HG02885 (cell line): ENCODE measurements around the gene ANKRD29.

ENCODE experiments used
- ATAC-seq: cut with Tn5 transposase; IDR thresholded peaks from one replicate; pipeline ENCODE4 v1.9.1; 2021; ENCODE audit warnings: mild to moderate bottlenecking; ENCODE audit not compliant: unreplicated experiment, poor library complexity

The ANKRD29 gene, protein sequence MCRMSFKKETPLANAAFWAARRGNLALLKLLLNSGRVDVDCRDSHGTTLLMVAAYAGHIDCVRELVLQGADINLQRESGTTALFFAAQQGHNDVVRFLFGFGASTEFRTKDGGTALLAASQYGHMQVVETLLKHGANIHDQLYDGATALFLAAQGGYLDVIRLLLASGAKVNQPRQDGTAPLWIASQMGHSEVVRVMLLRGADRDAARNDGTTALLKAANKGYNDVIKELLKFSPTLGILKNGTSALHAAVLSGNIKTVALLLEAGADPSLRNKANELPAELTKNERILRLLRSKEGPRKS

GRCh38 chr18:23662309-23663263, at the start of gene ANKRD29:
ANKRD29 (minus strand) TSS chr18:23662911; CDS start chr18:23662730, 181 bp downstream.
- ATAC-seq: peak; percentile 59

GRCh38 chr18:23712445-23712844, 49.7 kb upstream of the ANKRD29 start:
- no peak for ATAC-seq

DNA sequence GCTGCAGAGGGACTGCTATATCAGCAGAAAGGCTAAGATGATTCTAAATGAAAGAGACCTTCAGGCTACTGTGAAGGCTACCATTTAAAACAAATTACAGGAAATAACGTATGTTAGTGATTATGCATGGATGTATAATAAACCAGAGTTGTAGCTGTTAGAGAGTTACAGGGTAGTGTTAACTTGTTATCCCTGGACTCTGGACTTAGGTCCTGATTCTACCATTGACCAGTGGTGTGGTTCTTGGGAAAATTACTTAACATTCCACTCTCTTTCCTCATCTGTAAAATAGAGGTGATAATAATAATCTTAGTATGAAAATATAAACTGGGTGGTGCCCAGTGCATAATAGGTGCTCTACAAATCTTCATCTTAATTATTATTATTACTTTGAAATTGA, 48.7 kb upstream of the ANKRD29 start:
- no peak for ATAC-seq

- no peak for ATAC-seq
Observed at GRCh38 chr18:23710946-23711345, 48.2 kb upstream of the ANKRD29 start.

DNA sequence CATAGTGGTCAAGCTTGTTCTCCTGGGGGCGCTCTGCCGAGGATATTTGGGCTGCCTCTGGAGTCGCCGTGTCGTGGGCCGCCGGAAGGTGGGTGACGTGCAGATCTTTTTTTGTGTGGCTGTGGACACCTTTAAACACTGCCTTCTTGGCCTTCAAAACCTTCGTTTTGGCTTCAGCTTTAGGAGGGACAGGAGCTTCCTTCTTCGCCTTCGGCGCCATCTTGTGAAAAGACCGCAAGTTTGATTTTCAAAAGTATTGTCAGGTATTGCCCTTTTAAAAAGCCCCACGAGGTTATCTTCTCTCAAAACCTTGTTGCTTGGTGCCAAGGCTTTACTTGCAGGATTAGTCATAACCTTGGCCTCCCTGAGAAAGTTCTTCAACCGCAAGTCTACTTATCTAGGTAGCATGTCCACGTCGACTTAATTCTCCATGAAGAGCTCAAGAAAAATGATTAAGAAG, 47.4 kb upstream of the ANKRD29 start:
- no peak for ATAC-seq

DNA sequence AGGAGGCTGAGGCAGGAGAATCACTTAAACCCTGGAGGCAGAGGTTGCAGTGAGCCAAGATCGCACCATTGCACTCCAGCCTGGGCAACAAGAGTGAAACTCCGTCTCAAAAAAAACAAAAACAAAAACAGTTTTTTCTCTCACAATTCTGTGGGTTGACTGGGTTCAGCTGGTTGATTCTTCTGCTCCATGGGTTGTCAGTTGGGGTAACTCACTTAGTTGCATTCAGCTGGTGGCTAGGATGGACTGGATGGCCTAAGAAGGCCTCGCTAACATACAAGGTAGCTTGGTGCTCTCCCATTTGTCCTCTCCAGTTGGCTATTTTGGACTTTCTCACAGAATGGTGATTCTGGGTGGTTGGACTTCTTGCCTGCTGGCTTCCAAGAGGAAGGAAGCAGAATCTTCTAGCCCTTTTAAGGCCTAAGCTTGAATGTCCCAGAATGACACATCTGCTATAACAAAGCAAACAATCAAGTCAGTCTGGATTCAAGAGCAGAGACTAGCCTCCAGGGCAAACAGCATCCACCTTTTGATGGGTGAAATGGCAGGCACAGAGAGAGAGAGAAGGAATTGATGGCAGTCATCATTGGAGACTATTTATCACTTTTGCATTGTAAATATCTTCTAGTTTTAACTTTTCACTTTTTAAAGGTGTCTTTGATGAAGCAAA, 44.4 kb upstream of the ANKRD29 start:
- ATAC-seq: no peak

DNA sequence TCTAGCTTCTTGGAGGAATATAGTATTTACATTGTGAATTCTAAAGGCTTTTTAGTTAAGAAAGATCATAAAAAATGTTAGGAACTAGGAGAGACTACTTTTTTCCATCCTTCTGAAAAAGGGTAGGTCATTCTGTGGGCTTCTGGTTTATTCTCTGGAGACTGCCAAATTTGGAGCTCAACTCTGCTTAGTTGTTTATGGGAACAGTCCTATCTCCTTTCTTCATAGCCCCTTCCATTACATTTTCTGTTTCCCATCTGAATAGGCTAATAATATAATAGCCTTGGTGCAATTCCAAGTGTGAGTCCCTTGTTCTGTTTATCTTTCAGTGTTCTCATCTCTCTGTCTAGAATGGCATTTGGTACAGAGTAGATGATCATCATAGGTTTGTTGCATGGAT, 42.1 kb upstream of the ANKRD29 start:
- ATAC-seq: no peak

DNA sequence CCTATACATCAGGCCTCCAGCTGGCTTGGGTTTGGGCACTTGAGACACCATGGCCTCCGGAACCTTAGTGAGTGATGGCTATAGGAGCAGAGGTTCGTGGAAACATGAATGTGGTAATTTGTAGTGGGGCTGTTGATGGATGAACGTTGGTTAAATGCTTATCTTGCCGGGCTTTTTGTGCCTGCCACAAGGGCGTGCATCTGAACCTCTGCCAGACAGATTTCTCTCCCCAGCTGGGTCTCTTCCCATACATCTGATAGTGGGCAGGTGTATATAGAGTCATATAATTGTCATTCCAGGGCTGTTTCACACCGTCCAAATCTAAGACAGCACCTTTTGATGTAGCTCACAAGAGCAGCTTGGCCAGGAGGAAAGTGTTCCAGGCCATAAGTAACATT, 41.3 kb upstream of the ANKRD29 start:
- ATAC-seq: no peak

DNA sequence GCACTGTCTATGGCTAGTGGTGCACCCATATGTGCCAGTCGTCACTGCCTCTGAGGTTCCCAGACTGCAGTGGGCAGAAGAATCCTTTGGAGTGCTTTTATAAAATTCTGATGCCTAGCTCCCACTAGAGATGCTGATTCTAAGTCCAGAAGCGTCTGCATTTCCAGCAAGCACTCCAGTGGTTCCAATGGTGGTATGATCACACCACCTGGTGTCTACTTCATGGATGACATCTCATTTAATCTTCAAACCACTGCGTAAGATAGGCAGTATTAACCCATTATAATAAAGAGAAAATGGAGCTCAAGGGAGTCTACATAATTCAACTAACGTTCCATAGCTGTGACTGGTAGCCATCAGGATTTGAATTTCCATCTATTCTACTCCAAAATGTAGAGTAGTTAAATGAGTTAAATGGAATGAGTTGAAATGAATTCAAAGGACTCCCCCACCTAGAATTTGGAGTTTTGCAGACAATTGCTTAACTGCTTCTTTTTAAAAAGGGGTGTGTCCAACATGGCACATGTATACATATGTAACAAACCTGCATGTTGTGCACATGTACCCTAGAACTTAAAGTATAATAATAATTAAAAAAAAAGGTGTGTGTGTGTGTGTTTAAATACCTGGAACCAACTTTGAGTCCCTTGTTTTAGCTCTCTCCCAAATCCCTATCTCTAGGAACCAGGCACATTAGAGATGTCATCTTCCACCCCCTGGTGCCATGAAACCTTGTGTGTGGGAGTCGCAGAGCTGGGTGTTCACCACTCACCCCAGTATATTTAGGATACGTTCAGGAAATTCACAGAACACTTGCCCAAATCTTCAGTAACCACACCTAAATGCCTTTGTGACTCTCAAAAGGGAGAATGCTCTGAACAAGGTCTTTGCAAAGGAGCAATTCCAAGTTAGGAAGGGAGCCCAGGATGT, 40.6 kb upstream of the ANKRD29 start:
- no peak for ATAC-seq

- ATAC-seq: no peak
Observed at GRCh38 chr18:23702606-23703005, 39.9 kb upstream of the ANKRD29 start.

DNA sequence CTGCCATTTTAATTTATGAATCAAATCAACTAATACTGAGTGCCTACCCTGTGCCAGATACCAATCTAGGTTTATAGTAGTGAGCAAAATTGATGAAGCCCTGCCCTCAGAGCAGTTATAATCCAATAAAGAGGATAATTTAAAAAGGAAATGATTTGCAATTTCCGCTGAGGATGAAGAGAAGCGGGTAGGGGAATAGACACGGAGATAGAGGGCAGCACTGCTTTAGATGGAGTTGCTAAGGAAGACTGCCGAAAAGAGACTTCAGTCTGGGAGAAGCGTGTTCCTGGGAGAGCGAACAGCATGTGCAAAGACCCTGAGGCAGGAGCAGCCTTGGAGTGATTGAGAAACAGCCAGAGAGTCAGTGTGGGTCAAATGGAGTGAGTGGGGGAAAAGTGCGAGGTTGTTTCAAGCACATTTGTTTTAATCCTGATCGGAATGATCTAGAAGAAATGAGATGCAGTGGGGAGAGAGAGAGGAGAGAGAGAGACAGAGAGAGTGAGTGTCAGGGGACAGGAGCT, 38.9 kb upstream of the ANKRD29 start:
- no peak for ATAC-seq

DNA sequence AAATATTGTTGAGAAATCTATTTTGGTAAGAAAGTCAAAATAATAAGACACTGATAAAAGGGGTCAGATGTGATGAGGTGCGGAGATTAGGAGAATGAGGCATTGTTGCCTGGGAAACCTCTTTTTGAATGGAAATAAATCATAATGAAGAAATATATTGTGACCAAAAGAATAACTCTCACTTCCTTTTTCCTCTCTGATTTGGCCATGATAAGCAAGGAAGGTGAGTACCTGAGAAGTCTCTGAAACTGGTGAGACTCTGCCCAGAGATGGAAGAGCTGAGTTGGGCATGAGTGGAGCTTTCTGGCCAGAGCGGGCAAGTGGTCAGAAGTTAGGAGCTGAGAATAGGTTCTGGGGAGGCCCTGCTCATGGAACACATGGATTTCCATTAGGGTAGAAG, 38.3 kb upstream of the ANKRD29 start:
- ATAC-seq: no peak

DNA sequence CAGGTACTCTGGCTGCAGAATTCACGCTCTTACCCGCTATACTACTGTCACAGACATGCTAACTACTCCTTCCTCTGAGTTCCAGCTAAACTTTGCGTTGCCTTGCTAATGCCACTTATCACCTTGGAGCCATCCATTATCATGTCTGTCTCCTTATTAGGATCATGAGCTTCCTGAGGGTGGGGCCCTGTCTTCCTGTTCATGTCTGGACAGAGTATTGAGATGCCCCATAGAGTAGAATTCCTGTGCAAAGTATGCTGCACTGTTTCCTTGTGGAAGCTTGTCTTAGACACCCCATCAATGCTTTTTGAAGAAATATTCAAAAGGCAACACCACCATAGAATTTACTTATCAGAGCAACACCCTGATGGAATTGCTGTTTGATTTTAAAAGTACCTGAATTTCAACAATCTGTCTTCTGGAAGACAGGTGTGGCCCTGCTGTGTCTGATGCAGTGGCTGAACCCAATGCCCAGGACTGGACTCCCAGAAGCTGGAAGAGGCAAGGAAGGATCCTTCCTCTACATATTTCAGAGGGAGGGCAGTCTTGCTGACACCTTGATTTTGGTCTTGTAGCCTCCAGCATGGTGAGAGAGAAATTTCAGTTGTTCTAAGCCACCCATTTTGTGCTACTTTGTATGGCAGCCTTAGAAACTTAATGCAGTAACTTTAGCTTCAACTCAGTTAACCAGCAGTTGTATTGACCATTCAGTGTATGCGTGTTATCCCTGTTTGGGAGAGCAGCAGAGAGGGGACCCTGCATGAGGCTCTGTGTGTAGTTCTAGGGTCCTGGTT, 32.1 kb upstream of the ANKRD29 start:
- no peak for ATAC-seq

- no peak for ATAC-seq
Observed at GRCh38 chr18:23693846-23694245, 31.1 kb upstream of the ANKRD29 start.

DNA sequence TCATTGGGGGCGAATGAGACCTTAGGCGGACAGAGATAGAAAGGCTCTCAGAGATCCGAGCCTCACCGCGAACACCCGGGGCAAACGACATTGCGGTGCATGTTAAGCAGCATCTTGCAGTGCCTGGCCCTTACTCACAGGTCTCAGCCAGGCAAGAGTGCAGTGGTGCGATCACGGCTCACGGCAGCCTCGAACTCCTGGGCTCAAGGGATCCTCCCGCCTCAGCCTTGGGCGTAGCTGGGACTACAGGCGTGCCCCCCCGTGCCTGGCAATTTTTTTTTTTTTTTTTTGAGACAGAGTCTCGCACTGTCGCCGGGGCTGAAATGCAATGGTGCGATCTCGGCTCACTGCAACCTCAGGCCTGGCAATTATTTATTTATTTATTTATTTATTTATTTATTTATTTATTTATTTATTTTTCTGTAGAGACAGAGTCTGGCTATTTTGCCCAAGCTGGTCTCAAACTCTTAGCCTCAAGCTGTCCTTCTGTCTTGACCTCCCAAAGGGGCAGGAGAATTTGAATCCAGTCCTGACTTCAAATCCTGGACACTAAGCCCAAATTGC, 27.9 kb upstream of the ANKRD29 start:
- ATAC-seq: no peak

DNA sequence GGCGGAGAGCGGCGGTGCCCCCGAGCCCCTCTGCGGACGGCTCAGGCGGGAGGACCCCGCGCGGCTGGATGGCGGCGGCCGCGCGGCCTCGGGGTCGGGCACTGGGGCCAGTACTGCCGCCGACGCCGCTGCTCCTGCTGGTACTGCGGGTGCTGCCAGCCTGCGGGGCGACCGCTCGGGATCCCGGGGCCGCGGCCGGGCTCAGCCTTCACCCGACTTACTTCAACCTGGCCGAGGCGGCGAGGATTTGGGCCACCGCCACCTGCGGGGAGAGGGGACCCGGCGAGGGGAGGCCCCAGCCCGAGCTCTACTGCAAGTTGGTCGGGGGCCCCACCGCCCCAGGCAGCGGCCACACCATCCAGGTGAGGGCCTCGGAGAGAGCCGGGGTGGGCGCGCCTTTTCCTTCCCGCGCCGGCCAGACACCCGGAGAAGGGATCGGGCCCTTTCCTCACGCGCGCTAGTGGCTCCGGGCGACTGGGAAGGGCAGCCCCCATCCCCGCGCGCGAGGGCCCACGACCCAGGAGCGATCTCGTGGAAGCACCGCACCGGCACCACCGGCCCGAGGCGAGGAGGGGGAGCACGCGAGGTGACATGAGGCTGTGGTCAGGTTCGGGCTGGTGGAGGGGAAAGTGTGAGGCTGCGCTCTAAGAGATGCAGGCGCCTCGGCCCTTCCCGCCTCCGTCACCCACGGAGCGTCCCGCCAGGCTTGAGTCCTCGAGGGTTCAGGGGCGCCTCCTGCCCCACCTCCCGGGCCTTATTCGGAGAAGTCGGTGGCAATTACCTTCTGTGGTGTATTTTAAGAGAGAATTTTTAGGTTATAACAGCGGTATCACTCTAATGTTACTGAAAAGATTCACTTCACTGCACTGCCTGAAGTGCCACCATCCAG, 27.1 kb upstream of the ANKRD29 start:
- no peak for ATAC-seq

DNA sequence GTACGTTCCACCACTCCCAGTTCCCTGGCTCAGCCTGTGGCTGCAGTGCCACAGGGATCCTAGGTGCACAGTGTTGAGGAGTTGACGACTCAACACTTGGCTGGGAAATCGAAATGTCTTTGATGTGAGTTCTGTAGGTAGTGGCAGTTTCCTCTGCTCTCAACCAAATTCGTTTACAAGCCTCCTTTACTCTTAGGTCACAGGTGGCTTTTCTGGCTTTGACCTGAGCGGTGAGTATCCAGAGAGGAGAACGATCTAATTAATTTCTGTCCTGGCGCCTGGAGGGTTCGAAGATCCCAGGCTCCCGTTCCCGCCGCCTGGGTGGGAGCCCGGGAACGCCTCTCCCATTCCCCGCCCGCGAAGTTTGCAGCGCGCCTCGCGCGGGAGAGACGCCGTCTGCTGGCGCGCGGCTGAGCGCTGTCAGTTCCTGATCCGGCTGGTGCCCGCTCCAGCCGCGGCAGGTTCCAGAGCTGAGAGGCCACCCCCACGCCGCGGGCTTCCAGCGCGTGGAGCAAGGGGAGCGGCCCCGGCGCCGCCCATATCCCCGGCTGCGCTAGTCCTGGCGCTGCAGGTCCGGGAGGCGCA, 26.4 kb upstream of the ANKRD29 start, which contains the start of gene LAMA3:
LAMA3 (plus strand) TSS at position 423 of the 585 bp plus-strand sequence. CDS start 231 bp downstream, outside the sequence.
- no peak for ATAC-seq
